ENCODE measurements around the gene SLC30A3. TPM values are rescaled to one million over a fixed set of nuclear protein-coding genes. Genes with fewer than 3 reads are reported as not detected.

SLC30A3 gene
- total and polyA plus RNA-seq, 7 experiments from 2014 or later: 0.29 to 0.56 TPM; not detected in 5

DNA sequence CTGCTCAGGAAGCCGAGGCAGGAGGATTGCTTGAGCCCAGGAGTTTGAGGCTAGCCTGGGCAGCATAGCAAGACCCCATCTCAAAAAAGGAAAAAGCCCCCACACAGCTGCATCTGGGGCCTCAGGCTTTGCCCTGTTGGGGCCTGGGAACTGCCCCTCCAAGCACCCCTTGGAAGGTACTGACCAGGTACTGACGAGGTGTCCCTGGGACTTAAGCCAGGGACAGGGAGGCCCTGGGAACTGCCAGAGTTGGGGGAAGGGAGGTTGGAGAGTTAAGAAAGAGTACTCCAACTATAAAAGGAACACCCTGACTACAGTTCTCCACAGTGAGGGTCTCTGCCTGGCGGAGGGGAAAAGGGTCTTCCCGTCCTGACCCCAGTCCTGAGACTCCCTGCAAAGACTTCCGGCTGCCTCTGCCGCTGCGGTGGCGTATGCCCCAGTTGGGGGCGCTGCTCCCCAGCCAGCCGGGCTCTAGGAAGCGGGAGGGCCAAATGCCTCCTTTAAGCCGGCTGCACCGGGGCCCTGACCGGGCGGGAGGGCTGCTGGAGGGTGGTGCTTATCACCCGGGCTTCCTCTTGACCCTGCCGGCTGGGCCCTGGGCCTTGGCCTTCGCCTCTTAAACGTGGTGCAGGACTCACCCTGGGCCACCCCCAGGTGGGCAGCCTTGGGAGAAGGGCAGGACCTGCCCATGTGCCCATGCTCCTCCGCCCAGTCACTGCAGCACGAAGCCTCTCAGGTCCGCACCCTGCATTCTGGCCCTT lies 12.8 kb downstream of the SLC30A3 start:
- peaks cover 3 to 22% (median 13%) of the 10 kb centered on the region in 5 donors for H3K27me3 Mint-ChIP-seq
- ATAC-seq (peak; percentile 77), DNase-seq (peak; percentile 24 to 72 (median 37))
- no peaks in the 10 kb centered on the region for H3K9me3 Mint-ChIP-seq
- no peaks in the 10 kb centered on the region for H3K9me3 ChIP-seq (ENCODE audit: control insufficient read depth in 2 of 3, low read length in 3 of 3)
- peaks cover 0 to 4% of the 10 kb centered on the region in 2 donors for H3K27me3 ChIP-seq (ENCODE audit: control insufficient read depth in 2 of 2, insufficient read depth in 2 of 2, low read length in 2 of 2)
- no peaks in the 10 kb centered on the region for H3K36me3 ChIP-seq (ENCODE audit: control insufficient read depth in 2 of 3, insufficient read depth in 3 of 3, low read length in 3 of 3)
- H3K4me3 Mint-ChIP-seq: no peak overlapping the region
- peaks cover 0 to 6% (median 0%) of the 10 kb centered on the region in 7 donors for H3K4me1 Mint-ChIP-seq
- no peaks in the 10 kb centered on the region for H3K4me1 ChIP-seq (ENCODE audit: control insufficient read depth in 2 of 2, insufficient read depth in 2 of 2, low read length in 2 of 2)
- H3K27ac ChIP-seq (ENCODE audit: low read depth, low read length): no peak overlapping the region
- intact Hi-C loops (cut with micrococcal nuclease): loop anchor here (1.0 to 2.0 kb wide), 3 partner anchors 30 to 53 kb away; no protein-coding TSS in a partner anchor
- H3K36me3 Mint-ChIP-seq: no peaks in the 10 kb centered on the region
- H3K4me3 ChIP-seq (ENCODE audit: low read length): no peak overlapping the region
- CTCF ChIA-PET: interaction anchor here (0.7 kb wide), 1 partner anchor 34 kb away, joined by 3 read pairs; no protein-coding TSS in a partner anchor
- H3K27ac Mint-ChIP-seq: no peak overlapping the region
- POLR2A ChIA-PET: no interaction called here

DNA sequence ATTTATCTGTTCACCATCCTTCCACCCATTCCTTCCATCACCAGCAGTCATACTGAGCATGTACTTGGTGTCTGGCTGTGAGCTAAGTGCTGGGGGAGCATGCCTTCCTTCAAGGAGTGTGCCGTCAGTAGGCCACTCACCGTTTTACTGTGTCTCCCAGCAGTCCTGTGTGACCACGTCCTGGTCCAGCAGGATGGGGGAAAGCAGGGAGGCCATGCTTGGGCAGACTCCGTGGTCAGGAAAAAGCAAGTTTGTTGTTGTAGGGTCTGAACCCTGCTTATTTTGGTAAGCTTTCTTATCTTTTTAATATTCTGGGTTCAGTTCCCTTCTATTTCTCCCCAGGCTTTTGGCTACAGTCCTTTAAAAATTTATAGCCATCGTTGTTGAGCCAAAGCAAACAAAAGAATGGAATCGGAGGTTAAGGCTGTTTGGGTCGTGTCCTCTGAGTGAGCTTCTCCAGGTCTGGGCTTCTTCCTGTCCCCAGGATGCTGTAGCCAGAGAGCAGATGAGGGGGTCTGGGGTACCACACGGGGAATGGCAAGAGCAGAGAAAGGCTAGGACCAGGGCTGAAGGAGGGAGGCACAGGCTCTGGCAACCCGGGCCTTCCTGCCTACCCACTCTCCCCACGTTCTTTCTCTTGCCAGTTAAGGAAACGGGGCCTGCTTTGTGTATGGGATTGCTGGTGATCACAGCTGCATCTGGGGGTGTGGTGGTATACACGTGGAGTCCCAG lies 13.5 kb downstream of the SLC30A3 start:
- DNase-seq (no peak), ATAC-seq (no peak)
- H3K27me3 ChIP-seq (ENCODE audit: control insufficient read depth in 2 of 2, insufficient read depth in 2 of 2, low read length in 2 of 2): peaks cover 0 to 4% of the 10 kb centered on the region in 2 donors
- no peaks in the 10 kb centered on the region for H3K9me3 ChIP-seq (ENCODE audit: control insufficient read depth in 2 of 3, low read length in 3 of 3)
- POLR2A ChIA-PET: no interaction called here
- intact Hi-C loops (cut with micrococcal nuclease): no loop called here
- no peaks in the 10 kb centered on the region for H3K9me3 Mint-ChIP-seq
- H3K4me3 Mint-ChIP-seq: no peak overlapping the region
- peaks cover 0 to 15% (median 6%) of the 10 kb centered on the region in 5 donors for H3K27me3 Mint-ChIP-seq
- no peak overlapping the region for H3K27ac Mint-ChIP-seq
- H3K4me3 ChIP-seq (ENCODE audit: low read length): no peak overlapping the region
- CTCF ChIA-PET: interaction anchor here (0.7 kb wide), 1 partner anchor 30 kb away, joined by 3 read pairs; no protein-coding TSS in a partner anchor
- peaks cover 0 to 4% (median 0%) of the 10 kb centered on the region in 3 experiments for H3K36me3 ChIP-seq (ENCODE audit: control insufficient read depth in 2 of 3, insufficient read depth in 3 of 3, low read length in 3 of 3)
- no peaks in the 10 kb centered on the region for H3K36me3 Mint-ChIP-seq
- H3K4me1 ChIP-seq (ENCODE audit: control insufficient read depth in 2 of 2, insufficient read depth in 2 of 2, low read length in 2 of 2): no peaks in the 10 kb centered on the region
- no peak overlapping the region for H3K27ac ChIP-seq (ENCODE audit: low read depth, low read length)
- peaks cover 0 to 6% (median 0%) of the 10 kb centered on the region in 7 donors for H3K4me1 Mint-ChIP-seq

DNA sequence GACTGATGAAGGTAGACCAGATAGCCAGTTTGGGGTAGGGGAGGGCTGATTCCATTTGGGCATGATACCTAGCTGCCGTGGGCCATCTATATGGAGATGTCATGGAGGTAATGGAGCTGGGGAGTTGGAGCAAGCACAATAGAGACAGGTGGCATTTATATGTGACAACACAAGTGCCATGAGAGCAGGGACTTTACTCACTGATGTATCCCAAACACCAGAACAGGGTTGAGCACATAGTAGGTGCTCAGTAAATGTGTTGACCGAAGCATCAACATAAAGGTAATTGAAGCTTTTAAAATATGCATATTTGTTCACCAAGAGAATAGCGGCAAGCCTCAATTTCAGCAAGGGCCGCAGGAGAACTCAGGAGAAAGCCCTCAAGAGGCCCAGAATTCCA lies 15.0 kb downstream of the SLC30A3 start:
- Mint-ChIP-seq H3K4me3 (no peak overlapping the region), H3K27me3 (peaks cover 0 to 11% (median 6%) of the 10 kb centered on the region in 5 donors), H3K4me1 (peaks cover 0 to 6% (median 0%) of the 10 kb centered on the region in 7 donors), H3K36me3 (peaks cover 0 to 7% (median 0%) of the 10 kb centered on the region in 5 donors), H3K9me3 (no peaks in the 10 kb centered on the region), H3K27ac (no peak overlapping the region)
- ATAC-seq (no peak), DNase-seq (no peak)
- no peaks in the 10 kb centered on the region for H3K9me3 ChIP-seq (ENCODE audit: control insufficient read depth in 2 of 3, low read length in 3 of 3)
- CTCF ChIA-PET: interaction anchor here (0.6 kb wide), 1 partner anchor 32 kb away, joined by 3 read pairs; no protein-coding TSS in a partner anchor
- POLR2A ChIA-PET: no interaction called here
- H3K36me3 ChIP-seq (ENCODE audit: control insufficient read depth in 2 of 3, insufficient read depth in 3 of 3, low read length in 3 of 3): peaks cover 0 to 18% (median 3%) of the 10 kb centered on the region in 3 experiments
- intact Hi-C loops (cut with micrococcal nuclease): no loop called here
- H3K4me1 ChIP-seq (ENCODE audit: control insufficient read depth in 2 of 2, insufficient read depth in 2 of 2, low read length in 2 of 2): no peaks in the 10 kb centered on the region
- H3K4me3 ChIP-seq (ENCODE audit: low read length): no peak overlapping the region
- peaks cover 0 to 4% of the 10 kb centered on the region in 2 donors for H3K27me3 ChIP-seq (ENCODE audit: control insufficient read depth in 2 of 2, insufficient read depth in 2 of 2, low read length in 2 of 2)
- no peak overlapping the region for H3K27ac ChIP-seq (ENCODE audit: low read depth, low read length)

DNA sequence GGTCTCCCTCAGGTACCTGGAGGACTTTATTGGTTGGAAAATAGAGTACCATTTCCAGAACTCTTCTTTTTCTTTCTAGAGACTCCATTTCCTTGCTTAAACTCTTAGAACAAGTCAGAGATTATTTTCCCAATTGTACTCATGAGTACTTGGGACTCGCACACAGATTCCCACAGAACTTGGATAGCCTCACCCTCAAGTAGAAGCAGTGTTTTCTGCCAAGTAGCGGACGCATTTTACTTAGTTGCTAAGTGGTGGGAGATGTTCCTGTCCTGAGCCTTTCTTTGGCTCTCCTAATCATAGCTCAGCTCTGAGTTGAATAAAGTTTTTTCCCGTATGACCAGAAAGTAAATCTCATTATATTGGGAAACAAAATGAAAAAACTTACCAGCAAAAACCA lies 17.2 kb downstream of the SLC30A3 start:
- no peak overlapping the region for H3K4me3 ChIP-seq (ENCODE audit: low read length)
- no peak overlapping the region for H3K27ac ChIP-seq (ENCODE audit: low read depth, low read length)
- Mint-ChIP-seq H3K9me3 (no peaks in the 10 kb centered on the region), H3K36me3 (peaks cover 0 to 16% (median 0%) of the 10 kb centered on the region in 5 donors), H3K4me1 (peaks cover 0 to 14% (median 6%) of the 10 kb centered on the region in 7 donors), H3K27ac (no peak overlapping the region), H3K4me3 (no peak overlapping the region), H3K27me3 (peaks cover 0 to 4% (median 0%) of the 10 kb centered on the region in 5 donors)
- DNase-seq: no peak
- CTCF ChIA-PET: no interaction called here
- ATAC-seq: no peak
- no peaks in the 10 kb centered on the region for H3K9me3 ChIP-seq (ENCODE audit: control insufficient read depth in 2 of 3, low read length in 3 of 3)
- intact Hi-C loops (cut with micrococcal nuclease): no loop called here
- no peaks in the 10 kb centered on the region for H3K4me1 ChIP-seq (ENCODE audit: control insufficient read depth in 2 of 2, insufficient read depth in 2 of 2, low read length in 2 of 2)
- POLR2A ChIA-PET: no interaction called here
- H3K36me3 ChIP-seq (ENCODE audit: control insufficient read depth in 2 of 3, insufficient read depth in 3 of 3, low read length in 3 of 3): peaks cover 0 to 41% (median 14%) of the 10 kb centered on the region in 3 experiments
- no peaks in the 10 kb centered on the region for H3K27me3 ChIP-seq (ENCODE audit: control insufficient read depth in 2 of 2, insufficient read depth in 2 of 2, low read length in 2 of 2)

DNA sequence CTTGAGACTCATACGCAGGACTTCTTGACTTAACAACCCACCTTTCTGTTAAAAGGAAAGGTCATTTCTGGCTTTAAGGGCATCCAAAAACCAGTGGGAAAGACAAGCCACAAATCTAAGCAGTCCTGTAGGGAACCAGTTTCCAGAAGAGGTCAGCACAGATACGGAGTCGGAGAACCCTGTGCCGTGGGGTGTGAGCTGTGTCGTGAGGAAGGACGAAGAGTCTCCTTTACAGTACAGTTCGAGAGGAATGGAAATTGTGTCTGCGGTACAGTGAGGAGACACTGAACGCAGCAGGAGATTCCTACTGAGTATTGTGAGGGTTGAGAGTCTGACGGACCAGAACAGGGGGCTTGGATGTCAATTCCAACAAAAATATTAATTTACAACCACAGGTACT lies 17.7 kb downstream of the SLC30A3 start:
- Histone ChIP-seq H3K9me3 (ENCODE audit: control insufficient read depth in 2 of 3, low read length in 3 of 3) (no peaks in the 10 kb centered on the region), H3K4me3 (ENCODE audit: low read length) (no peak overlapping the region), H3K27me3 (ENCODE audit: control insufficient read depth in 2 of 2, insufficient read depth in 2 of 2, low read length in 2 of 2) (no peaks in the 10 kb centered on the region), H3K36me3 (ENCODE audit: control insufficient read depth in 2 of 3, insufficient read depth in 3 of 3, low read length in 3 of 3) (peaks cover 0 to 46% (median 14%) of the 10 kb centered on the region in 3 experiments), H3K4me1 (ENCODE audit: control insufficient read depth in 2 of 2, insufficient read depth in 2 of 2, low read length in 2 of 2) (no peaks in the 10 kb centered on the region), H3K27ac (ENCODE audit: low read depth, low read length) (no peak overlapping the region)
- no peak for ATAC-seq
- intact Hi-C loops (cut with micrococcal nuclease): no loop called here
- Mint-ChIP-seq H3K9me3 (no peaks in the 10 kb centered on the region), H3K27ac (no peak overlapping the region), H3K4me3 (no peak overlapping the region), H3K36me3 (peaks cover 0 to 21% (median 0%) of the 10 kb centered on the region in 5 donors), H3K4me1 (peaks cover 0 to 14% (median 6%) of the 10 kb centered on the region in 7 donors), H3K27me3 (peaks cover 0 to 4% (median 0%) of the 10 kb centered on the region in 5 donors)
- no peak for DNase-seq
- ChIA-PET CTCF (no interaction called here), POLR2A (no interaction called here)

DNA sequence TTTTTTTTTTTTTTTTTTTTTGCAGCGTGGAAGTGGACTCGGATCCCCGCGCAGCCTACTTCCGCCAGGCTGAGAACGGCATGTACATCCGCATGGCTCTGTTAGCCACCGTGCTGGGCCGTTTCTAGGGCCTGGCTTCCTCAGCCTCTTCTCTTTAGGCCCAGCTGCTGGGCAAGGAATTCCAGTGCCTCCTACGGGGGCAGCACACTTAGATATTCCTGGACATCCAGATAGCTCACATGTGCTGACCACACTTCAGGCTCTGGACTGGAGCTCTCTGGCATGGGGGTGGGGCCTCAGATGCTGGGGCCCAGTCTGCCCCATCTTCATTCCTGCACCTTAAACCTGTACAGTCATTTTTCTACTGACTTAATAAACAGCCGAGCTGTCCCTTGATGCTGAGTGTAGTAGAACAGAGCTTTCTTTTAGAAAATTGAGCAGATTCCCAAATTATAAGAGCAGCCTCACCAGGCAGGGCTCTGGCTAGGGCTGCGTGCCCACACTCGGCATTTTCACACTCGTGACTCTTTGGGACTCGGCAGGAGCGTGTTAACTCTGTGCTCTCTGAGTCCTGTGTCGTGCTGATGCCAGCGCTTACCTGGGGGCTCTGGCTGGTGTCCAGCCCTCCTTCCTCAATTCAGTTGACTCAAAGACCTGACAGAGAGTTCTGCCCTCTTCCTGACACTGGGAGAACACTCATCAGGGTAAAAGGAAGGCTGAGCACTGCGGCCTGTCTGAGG lies 19.3 kb downstream of the SLC30A3 start:
- Mint-ChIP-seq H3K4me1 (peaks cover 0 to 14% (median 6%) of the 10 kb centered on the region in 7 donors), H3K27ac (peak overlapping the region in 1 of 9 donors; percentile 8)
- peaks cover 0 to 61% (median 14%) of the 10 kb centered on the region in 3 experiments for H3K36me3 ChIP-seq (ENCODE audit: control insufficient read depth in 2 of 3, insufficient read depth in 3 of 3, low read length in 3 of 3)

More for the DNA sequence above, 19.3 kb downstream of the SLC30A3 start:
- ATAC-seq (no peak), DNase-seq (no peak)
- no peaks in the 10 kb centered on the region for H3K9me3 ChIP-seq (ENCODE audit: control insufficient read depth in 2 of 3, low read length in 3 of 3)
- intact Hi-C loops (cut with micrococcal nuclease): no loop called here
- H3K4me3 ChIP-seq (ENCODE audit: low read length): no peak overlapping the region
- ChIA-PET POLR2A (no interaction called here), CTCF (no interaction called here)
- no peaks in the 10 kb centered on the region for H3K4me1 ChIP-seq (ENCODE audit: control insufficient read depth in 2 of 2, insufficient read depth in 2 of 2, low read length in 2 of 2)
- Mint-ChIP-seq H3K4me3 (no peak overlapping the region), H3K36me3 (peaks cover 0 to 28% (median 2%) of the 10 kb centered on the region in 5 donors), H3K27me3 (peaks cover 0 to 2% (median 0%) of the 10 kb centered on the region in 5 donors), H3K9me3 (no peaks in the 10 kb centered on the region)
- no peaks in the 10 kb centered on the region for H3K27me3 ChIP-seq (ENCODE audit: control insufficient read depth in 2 of 2, insufficient read depth in 2 of 2, low read length in 2 of 2)
- H3K27ac ChIP-seq (ENCODE audit: low read depth, low read length): no peak overlapping the region
